ENCODE results near the gene SLC47A2. TPM values are rescaled to one million over a fixed set of nuclear protein-coding genes. Genes with fewer than 3 reads are reported as not detected.

SLC47A2 gene
- total and polyA plus RNA-seq, 4 donors, result 0.02 to 0.18 (median 0.06) TPM; not detected in 1

DNA sequence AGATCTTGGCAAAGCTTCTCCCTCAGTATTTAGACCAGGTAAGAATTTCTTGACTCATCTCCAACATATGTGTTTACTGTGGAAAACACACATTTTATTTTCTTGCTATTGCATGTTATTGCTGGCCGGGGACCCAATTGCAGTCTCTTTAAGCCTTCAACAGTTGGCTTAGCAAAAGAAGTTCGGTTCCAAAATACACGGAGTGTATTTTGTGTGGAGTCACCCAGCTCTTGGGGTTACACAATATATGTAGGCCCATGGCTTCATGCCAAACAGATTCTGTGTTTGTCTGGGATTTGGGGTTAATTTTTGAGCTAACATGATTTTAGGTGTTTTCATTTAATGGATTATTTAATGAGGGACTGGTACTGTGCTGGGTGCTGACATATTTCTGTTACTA lies 63.8 kb downstream of the SLC47A2 start:
- DNase-seq (peak in 2 of 3 donors; percentile 36 to 61), ATAC-seq (ENCODE audit: insufficient read depth, low FRiP score) (no peak)
- H3K4me1 ChIP-seq (ENCODE audit: control insufficient read depth in 5 of 5, insufficient read depth in 5 of 5, low read length in 5 of 5), result peaks cover 0 to 32% (median 10%) of the 10 kb centered on the region in 5 donors
- no peaks in the 10 kb centered on the region for H3K27me3 ChIP-seq (ENCODE audit: control insufficient read depth in 3 of 3, insufficient read depth in 3 of 3, low read length in 2 of 3)
- no peak overlapping the region for H3K4me3 ChIP-seq
- no peak overlapping the region for H3K27ac ChIP-seq (ENCODE audit: low read depth in 1 of 2, low read length in 1 of 2)
- WGBS, 2 donors, result 47 to 49% methylated on average over 3 of the region's 3 CpGs
- peak overlapping the region in 1 of 2 donors; percentile 29 for H3K9ac ChIP-seq (ENCODE audit: insufficient read depth in 1 of 2, low read length in 2 of 2)
- peaks cover 0 to 3% (median 0%) of the 10 kb centered on the region in 4 donors for H3K9me3 ChIP-seq (ENCODE audit: control insufficient read depth in 4 of 4, insufficient read depth in 3 of 4, low read length in 3 of 4)
- TF ChIP-seq, protein P1, sequence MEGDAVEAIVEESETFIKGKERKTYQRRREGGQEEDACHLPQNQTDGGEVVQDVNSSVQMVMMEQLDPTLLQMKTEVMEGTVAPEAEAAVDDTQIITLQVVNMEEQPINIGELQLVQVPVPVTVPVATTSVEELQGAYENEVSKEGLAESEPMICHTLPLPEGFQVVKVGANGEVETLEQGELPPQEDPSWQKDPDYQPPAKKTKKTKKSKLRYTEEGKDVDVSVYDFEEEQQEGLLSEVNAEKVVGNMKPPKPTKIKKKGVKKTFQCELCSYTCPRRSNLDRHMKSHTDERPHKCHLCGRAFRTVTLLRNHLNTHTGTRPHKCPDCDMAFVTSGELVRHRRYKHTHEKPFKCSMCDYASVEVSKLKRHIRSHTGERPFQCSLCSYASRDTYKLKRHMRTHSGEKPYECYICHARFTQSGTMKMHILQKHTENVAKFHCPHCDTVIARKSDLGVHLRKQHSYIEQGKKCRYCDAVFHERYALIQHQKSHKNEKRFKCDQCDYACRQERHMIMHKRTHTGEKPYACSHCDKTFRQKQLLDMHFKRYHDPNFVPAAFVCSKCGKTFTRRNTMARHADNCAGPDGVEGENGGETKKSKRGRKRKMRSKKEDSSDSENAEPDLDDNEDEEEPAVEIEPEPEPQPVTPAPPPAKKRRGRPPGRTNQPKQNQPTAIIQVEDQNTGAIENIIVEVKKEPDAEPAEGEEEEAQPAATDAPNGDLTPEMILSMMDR (IDR thresholded peaks at IDR 0.05; ENCODE audit: control extremely low read depth, extremely low read depth), result no peak
- H3K36me3 ChIP-seq (ENCODE audit: control insufficient read depth in 4 of 4, insufficient read depth in 4 of 4, low read length in 4 of 4), result peaks cover 7 to 21% (median 18%) of the 10 kb centered on the region in 4 donors

DNA sequence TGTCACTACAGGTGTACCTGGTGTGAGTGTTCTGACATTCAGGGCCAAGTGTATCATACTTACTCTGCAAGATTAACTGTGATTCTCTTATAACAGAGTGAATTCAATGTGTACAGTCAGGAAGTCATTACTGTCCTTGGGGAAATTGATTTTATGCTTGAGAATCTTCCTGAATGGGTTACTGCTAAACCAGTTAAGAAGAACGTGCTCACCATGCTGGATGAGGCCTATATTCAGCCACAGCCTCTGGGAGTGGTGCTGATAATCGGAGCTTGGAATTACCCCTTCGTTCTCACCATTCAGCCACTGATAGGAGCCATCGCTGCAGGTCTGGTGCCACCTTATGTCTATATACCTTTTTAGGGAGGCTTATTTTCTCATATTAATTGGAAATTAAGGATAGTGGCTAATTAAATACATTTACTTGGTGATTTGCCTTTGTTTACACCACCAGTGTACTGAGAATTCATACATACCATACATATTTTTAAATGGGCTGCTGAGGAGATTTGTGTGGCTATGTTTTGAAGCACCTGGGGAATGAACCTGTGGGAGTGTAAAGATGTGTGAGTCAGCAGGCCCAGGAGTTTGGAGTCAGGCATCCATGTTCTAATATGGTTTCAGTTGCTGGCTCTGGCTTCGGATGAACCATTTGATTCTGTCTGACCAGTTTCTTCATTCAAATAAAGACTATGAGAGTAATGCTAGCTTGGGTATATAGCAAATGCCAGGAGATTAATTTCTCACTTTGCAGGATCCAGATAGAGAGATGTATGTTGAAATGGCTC lies 64.7 kb downstream of the SLC47A2 start:
- ATAC-seq (ENCODE audit: insufficient read depth, low FRiP score) (no peak), DNase-seq (no peak)
- Histone ChIP-seq H3K9me3 (ENCODE audit: control insufficient read depth in 4 of 4, insufficient read depth in 3 of 4, low read length in 3 of 4) (peaks cover 0 to 3% (median 0%) of the 10 kb centered on the region in 4 donors), H3K27me3 (ENCODE audit: control insufficient read depth in 3 of 3, insufficient read depth in 3 of 3, low read length in 2 of 3) (no peaks in the 10 kb centered on the region), H3K4me3 (no peak overlapping the region), H3K27ac (ENCODE audit: low read depth in 1 of 2, low read length in 1 of 2) (peak overlapping the region in 1 of 2 donors; percentile 57), H3K36me3 (ENCODE audit: control insufficient read depth in 4 of 4, insufficient read depth in 4 of 4, low read length in 4 of 4) (peaks cover 7 to 17% (median 15%) of the 10 kb centered on the region in 4 donors), H3K4me1 (ENCODE audit: control insufficient read depth in 5 of 5, insufficient read depth in 5 of 5, low read length in 5 of 5) (peaks cover 0 to 39% (median 15%) of the 10 kb centered on the region in 5 donors), H3K9ac (ENCODE audit: insufficient read depth in 1 of 2, low read length in 2 of 2) (peak overlapping the region in 1 of 2 donors; percentile 34)
- WGBS, 2 donors, result 69 to 89% methylated on average over 5 of the region's 5 CpGs
- TF ChIP-seq, protein P1 (IDR thresholded peaks at IDR 0.05; ENCODE audit: control extremely low read depth, extremely low read depth), result no peak

DNA sequence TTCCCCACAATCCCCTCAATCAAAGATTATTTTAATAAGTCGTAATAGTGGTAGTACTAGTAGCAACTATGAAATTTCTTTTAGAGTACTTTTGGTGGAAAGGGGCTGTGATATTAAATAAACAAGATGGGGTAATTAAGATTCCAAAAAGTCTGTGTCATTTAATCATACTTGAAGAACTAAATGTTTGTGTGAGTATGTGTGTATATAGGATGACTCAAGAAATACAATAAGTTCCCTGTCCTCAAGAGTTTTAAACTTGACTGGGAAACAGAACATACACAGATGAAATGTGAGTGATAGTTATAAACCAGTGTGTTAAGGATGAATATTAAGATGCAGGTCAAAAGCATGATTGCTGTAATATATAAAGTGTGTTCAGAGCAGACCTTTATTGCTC lies 65.6 kb downstream of the SLC47A2 start:
- no peak for DNase-seq
- H3K36me3 ChIP-seq (ENCODE audit: control insufficient read depth in 4 of 4, insufficient read depth in 4 of 4, low read length in 4 of 4), result peaks cover 5 to 13% (median 12%) of the 10 kb centered on the region in 4 donors
- H3K9me3 ChIP-seq (ENCODE audit: control insufficient read depth in 4 of 4, insufficient read depth in 3 of 4, low read length in 3 of 4), result peaks cover 0 to 3% (median 0%) of the 10 kb centered on the region in 4 donors
- 75 to 79% methylated on average over 1 of the region's 1 CpG for WGBS, 2 donors
- no peaks in the 10 kb centered on the region for H3K27me3 ChIP-seq (ENCODE audit: control insufficient read depth in 3 of 3, insufficient read depth in 3 of 3, low read length in 2 of 3)
- H3K27ac ChIP-seq (ENCODE audit: low read depth in 1 of 2, low read length in 1 of 2), result no peak overlapping the region
- TF ChIP-seq, protein P1 (IDR thresholded peaks at IDR 0.05; ENCODE audit: control extremely low read depth, extremely low read depth), result no peak
- peaks cover 0 to 39% (median 15%) of the 10 kb centered on the region in 5 donors for H3K4me1 ChIP-seq (ENCODE audit: control insufficient read depth in 5 of 5, insufficient read depth in 5 of 5, low read length in 5 of 5)
- no peak overlapping the region for H3K4me3 ChIP-seq
- no peak for ATAC-seq (ENCODE audit: insufficient read depth, low FRiP score)
- H3K9ac ChIP-seq (ENCODE audit: insufficient read depth in 1 of 2, low read length in 2 of 2), result peak overlapping the region in 1 of 2 donors; percentile 34
